Erythroblast (primary cell): ENCODE data around the gene CETN1.

ENCODE experiments used
- GATA1 ChIP-seq: IDR thresholded peaks from 2 replicates; pipeline ENCODE4 v1.6.1; 2011; ENCODE audit warnings: low read depth, mild to moderate bottlenecking, control low read depth, low read length, moderate library complexity
- POLR2A ChIP-seq: IDR thresholded peaks from 2 replicates; pipeline ENCODE4 v1.6.1; 2011; ENCODE audit warnings: mild to moderate bottlenecking, low read length

DNA sequence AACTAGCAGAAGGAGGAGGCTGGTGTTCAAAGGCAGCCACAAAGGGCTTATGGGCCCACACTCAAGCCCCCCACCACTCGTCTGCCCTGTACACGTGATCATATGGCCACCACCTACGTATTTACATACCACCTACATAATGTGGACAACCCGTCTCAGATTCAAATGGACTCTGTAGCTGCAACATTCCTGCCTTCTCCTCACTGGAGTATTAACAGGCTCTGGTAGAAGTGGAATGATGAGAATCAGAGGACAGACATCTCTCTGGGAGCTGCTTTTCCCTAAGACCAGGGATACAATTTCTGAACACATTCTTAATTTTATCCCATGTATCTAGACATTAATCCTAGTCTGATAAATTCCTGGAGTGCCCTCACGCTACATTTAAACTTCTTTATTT lies 9.5 kb upstream of the CETN1 start:
- TF ChIP-seq POLR2A: no peak
- no peak for TF ChIP-seq GATA1
